GM19023 (cell line): ENCODE measurements around the gene DRC7.

Experiments used
- ATAC-seq: cut with Tn5 transposase; IDR thresholded peaks from one replicate; pipeline ENCODE4 v1.9.1; 2021; ENCODE audit warnings: mild to moderate bottlenecking, moderate library complexity; ENCODE audit not compliant: unreplicated experiment

The DRC7 gene

DNA sequence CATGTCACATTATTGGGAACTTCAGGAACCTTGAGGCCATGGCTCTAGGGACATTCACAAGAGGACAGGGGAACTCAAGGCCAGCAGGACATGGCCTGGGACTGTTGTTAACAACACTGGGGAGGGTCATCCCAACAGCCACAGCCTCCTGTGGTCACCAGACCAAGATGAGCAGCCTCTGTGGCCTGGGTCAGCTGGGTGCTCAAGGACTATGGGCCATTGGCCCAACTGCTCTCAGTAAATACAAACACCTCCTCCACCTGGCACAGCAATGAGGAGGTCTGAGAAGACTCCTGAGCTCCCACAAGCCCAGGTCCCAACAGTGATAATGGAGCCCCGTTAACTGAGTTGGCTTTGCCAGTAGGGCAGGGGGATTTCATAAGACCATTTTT is 86.7 kb downstream of the DRC7 start:
- no peak for ATAC-seq
